HEK293 (cell line): ENCODE data around the gene INTS6L.

Experiments
- CTCF ChIA-PET: fragments of 350-600 bp; formaldehyde crosslinking; extraction: SDS; loops from one replicate; lab custom pipeline; 2021; ENCODE audit warnings: antibody characterized with exemption; lab: Yijun Ruan, JAX
- POLR2A ChIA-PET: fragments of 300-600 bp; formaldehyde crosslinking; extraction: SDS; loops from one replicate; lab custom pipeline; 2020; ENCODE audit warnings: antibody characterized with exemption, inconsistent platforms; lab: Yijun Ruan, JAX
- H3K27ac ChIP-seq: fragments of 200-500 bp; sonication (Bioruptor generic); 2 replicates; pipeline ENCODE4 v1.5.1; 2014; ENCODE audit warnings: low read depth, low read length, control low read depth, inconsistent platforms; ENCODE audit errors: extremely low read depth
- H3K36me3 ChIP-seq, 2 experiments: fragments of 200-500 bp in 1 of 2; sonication (Bioruptor generic) in 1 of 2; 1 replicate in 1 of 2; 2 replicates in 1 of 2; pipeline ENCODE4 v1.5.1; 2014 to 2017; ENCODE audit warnings: inconsistent platforms in 2 of 2, low read length in 2 of 2; ENCODE audit not compliant: control insufficient read depth in 2 of 2, insufficient read depth in 1 of 2
- H3K4me1 ChIP-seq: fragments of 200-500 bp; sonication (Bioruptor generic); 2 replicates; pipeline ENCODE4 v1.5.1; 2014; ENCODE audit warnings: mild to moderate bottlenecking, low read length, inconsistent platforms; ENCODE audit not compliant: control insufficient read depth, insufficient read depth
- H3K4me3 ChIP-seq: 2 replicates; pipeline ENCODE4 v1.5.1; 2011; ENCODE audit warnings: low read depth, mild to moderate bottlenecking, control low read depth, low read length, moderate library complexity
- H3K9me3 ChIP-seq: fragments of 200-500 bp; sonication (Bioruptor generic); 2 replicates; pipeline ENCODE4 v1.5.1; 2014; ENCODE audit warnings: low read depth, low read length, inconsistent platforms; ENCODE audit not compliant: control insufficient read depth, insufficient read depth
- ELK4 ChIP-seq: IDR thresholded peaks from 2 replicates; pipeline ENCODE4 v1.6.1; 2011; ENCODE audit warnings: mild to moderate bottlenecking, low read depth, low read length, borderline replicate concordance
- REST ChIP-seq: fragments of 450-650 bp; formaldehyde crosslinking; IDR thresholded peaks from 2 replicates; pipeline ENCODE4 v1.5.1; 2016; ENCODE audit warnings: missing biosample characterization, missing genetic modification characterization
- ZNF146 ChIP-seq: fragments of 450-650 bp; formaldehyde crosslinking; IDR thresholded peaks from 2 replicates; pipeline ENCODE4 v1.5.1; 2016; ENCODE audit warnings: missing biosample characterization, missing genetic modification characterization
- ZNF157 ChIP-seq: fragments of 450-650 bp; formaldehyde crosslinking; IDR thresholded peaks from 2 replicates; pipeline ENCODE4 v1.5.1; 2016; ENCODE audit warnings: missing biosample characterization, missing genetic modification characterization
- ZNF169 ChIP-seq: fragments of 450-650 bp; formaldehyde crosslinking; IDR thresholded peaks from 2 replicates; pipeline ENCODE4 v1.5.1; 2016; ENCODE audit warnings: missing biosample characterization, missing genetic modification characterization
- ZNF175 ChIP-seq: fragments of 450-650 bp; formaldehyde crosslinking; IDR thresholded peaks from 2 replicates; pipeline ENCODE4 v1.5.1; 2016; ENCODE audit warnings: missing biosample characterization, missing genetic modification characterization
- ZNF221 ChIP-seq: fragments of 450-650 bp; formaldehyde crosslinking; IDR thresholded peaks from 2 replicates; pipeline ENCODE4 v1.5.1; 2017; ENCODE audit warnings: missing biosample characterization, missing genetic modification characterization, borderline replicate concordance
- ZNF302 ChIP-seq: fragments of 450-650 bp; formaldehyde crosslinking; IDR thresholded peaks from 2 replicates; pipeline ENCODE4 v1.5.1; 2016; ENCODE audit warnings: missing biosample characterization, missing genetic modification characterization, low read depth
- ZNF391 ChIP-seq: fragments of 450-650 bp; formaldehyde crosslinking; IDR thresholded peaks from 2 replicates; pipeline ENCODE4 v1.5.1; 2016; ENCODE audit warnings: low read depth, missing biosample characterization, missing genetic modification characterization, borderline replicate concordance
- ZNF416 ChIP-seq: fragments of 450-650 bp; formaldehyde crosslinking; IDR thresholded peaks from 2 replicates; pipeline ENCODE4 v1.5.1; 2016; ENCODE audit warnings: missing biosample characterization, missing genetic modification characterization
- ZNF560 ChIP-seq: fragments of 450-650 bp; formaldehyde crosslinking; IDR thresholded peaks from 2 replicates; pipeline ENCODE4 v1.5.1; 2017; ENCODE audit warnings: missing biosample characterization, missing genetic modification characterization, borderline replicate concordance
- ZNF830 ChIP-seq: fragments of 450-650 bp; IDR thresholded peaks from 2 replicates; pipeline ENCODE4 v1.5.0; 2018; ENCODE audit warnings: missing biosample characterization, missing genetic modification characterization, low read depth, mild to moderate bottlenecking, moderate library complexity
- ZSCAN18 ChIP-seq: fragments of 450-650 bp; formaldehyde crosslinking; IDR thresholded peaks from 2 replicates; pipeline ENCODE4 v1.5.1; 2016; ENCODE audit warnings: missing biosample characterization, missing genetic modification characterization
- ZXDB ChIP-seq: fragments of 450-650 bp; formaldehyde crosslinking; IDR thresholded peaks from 2 replicates; pipeline ENCODE4 v1.5.1; 2016; ENCODE audit warnings: missing biosample characterization, missing genetic modification characterization

The INTS6L gene

GRCh38 chrX:135629342-135629741 lies 108.9 kb downstream of the INTS6L start:
- H3K4me1 ChIP-seq = no peaks in the 10 kb centered on the region
- H3K9me3 ChIP-seq = no peaks in the 10 kb centered on the region
- no peaks in the 10 kb centered on the region for H3K36me3 ChIP-seq
- H3K4me3 ChIP-seq = no peak overlapping the region
- ChIA-PET POLR2A (no interaction called here), CTCF (no interaction called here)
- no peak overlapping the region for H3K27ac ChIP-seq
- TF ChIP-seq ZNF175 (tag by site-specific recombination) (no peak), ZNF416 (tag by site-specific recombination) (no peak), ZSCAN18 (tag by site-specific recombination) (no peak), ZXDB (tag by site-specific recombination) (no peak), ELK4 (no peak), ZNF146 (no peak), ZNF157 (tag by site-specific recombination) (no peak), ZNF560 (tag by site-specific recombination) (no peak), ZNF221 (tag by site-specific recombination) (no peak), ZNF169 (no peak), REST (no peak), ZNF302 (tag by site-specific recombination) (no peak), ZNF830 (tag by site-specific recombination) (no peak), ZNF391 (tag by site-specific recombination) (no peak)
